Lower leg skin (tissue), 3 donors: ENCODE results near the gene SPRR2G.
"Not testable (repeated sequence)": the region's sequence is repeated elsewhere in the genome, so short reads cannot be mapped to it uniquely, and the experiment has no call there.

Experiments
- CTCF ChIP-seq, 3 donors: fragments of 450-650 bp; IDR thresholded peaks; one replicate each; pipeline ENCODE4 v1.5.1; 2016; ENCODE audit warnings: antibody characterized with exemption in 3 of 3, mild to moderate bottlenecking in 3 of 3, moderate library complexity in 2 of 3
- POLR2A ChIP-seq, 2 donors: fragments of 450-650 bp; IDR thresholded peaks; one replicate each; pipeline ENCODE4 v1.6.1; 2016 to 2017; ENCODE audit warnings: antibody characterized with exemption in 2 of 2, mild to moderate bottlenecking in 1 of 2, moderate library complexity in 1 of 2

GRCh38 chr1:153128688-153129087, 22.0 kb downstream of the SPRR2G start:
- TF ChIP-seq CTCF, POLR2A (IDR thresholded peaks at IDR 0.05): not testable (repeated sequence)
